Left cardiac atrium (tissue), 4 donors: Measurements from ENCODE around the gene THEMIS. TPM values are rescaled to one million over a fixed set of nuclear protein-coding genes. Genes with fewer than 3 reads are reported as not detected.

ENCODE experiments used
- ATAC-seq, 2 donors: fragments of 200-7000 bp; cut with Tn5 transposase; one replicate each; pipeline ENCODE4 v1.9.1; 2020; ENCODE audit warnings: mild to moderate bottlenecking in 2 of 2, moderate library complexity in 2 of 2
- DNase-seq: peaks from one replicate; pipeline ENCODE4 v3.0.0-alpha.2; 2020
- intact Hi-C, 2 donors: fragments of 100-400 bp; cut with DNase I; formaldehyde crosslinking; loops; one replicate each; pipeline versions ENCODE4 v1.14.1 to v1.15.1; 2022 to 2023
- total RNA-seq, 2 donors: library from RNA; stranded (reverse); fragmentation: NEBNext Ultra II Directional; extraction: Animal tissue kit (Norgen Biotek cat#: 25700); gene quantifications; one replicate each; pipeline ENCODE4 v1.2.1, GENCODE V29; 2021
- donor health status: DM: no; HTN: yes; CAD: no.
- donor health status: DM: no; HTN: yes; CAD: no; lungs with severe emphysema.
- donor health status: DM: yes; HTN: yes; CAD: no.
- donor health status: Dilated cardiomyopathy.

Gene THEMIS
- total RNA-seq, 2 donors from 2014 or later, result 0.63 to 0.97 TPM

- ATAC-seq, result no peak
- intact Hi-C loops, result no loop called here
- no peak for DNase-seq
These were observed 214.8 kb downstream of the THEMIS start for GRCh38 chr6:127686084-127686483.

- DNase-seq (no peak), ATAC-seq (no peak)
- intact Hi-C loops, result no loop called here
These were observed 216.4 kb downstream of the THEMIS start for GRCh38 chr6:127684501-127684900.
